ENCODE results near the gene ST7. TPM values are rescaled to one million over a fixed set of nuclear protein-coding genes. Genes with fewer than 3 reads are reported as not detected.

Gene ST7
- total RNA-seq, 1 donor from 2014 or later: 8.3 TPM

DNA sequence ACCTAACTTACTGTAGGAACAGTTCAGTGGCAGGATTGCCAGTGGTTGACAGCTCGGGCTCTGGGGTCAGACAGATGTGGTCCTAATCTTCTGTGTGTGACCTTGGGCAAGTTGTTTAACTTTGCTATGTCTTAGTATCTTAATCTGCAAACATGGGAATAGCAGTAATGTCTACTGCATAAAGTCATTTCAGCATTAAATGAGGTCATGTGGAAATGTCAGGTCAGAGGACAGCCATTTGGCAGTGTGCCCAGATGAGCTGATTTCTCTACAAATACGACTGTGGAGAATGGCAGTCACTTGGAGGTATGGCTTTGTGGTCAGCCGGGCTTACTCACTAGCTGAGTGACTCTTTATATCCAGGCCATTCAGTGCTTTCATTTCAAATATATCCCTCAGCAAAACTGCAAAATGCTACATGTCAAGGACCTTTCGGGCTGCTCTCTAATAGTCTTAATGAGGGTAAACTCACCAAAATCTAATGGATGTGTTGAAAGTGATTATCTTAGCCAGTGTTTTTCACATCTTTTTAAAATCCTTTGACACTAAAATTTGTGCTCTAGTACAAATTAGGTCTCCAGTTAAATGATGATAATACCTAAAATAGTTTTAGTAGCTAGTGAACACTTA, 171.4 kb downstream of the ST7 start:
- Mint-ChIP-seq H3K4me1 (no peaks in the 10 kb centered on the region), H3K27ac (no peak overlapping the region), H3K9me3 (no peaks in the 10 kb centered on the region), H3K4me3 (no peak overlapping the region), H3K27me3 (no peaks in the 10 kb centered on the region), H3K36me3 (ENCODE audit: low read depth) (no peaks in the 10 kb centered on the region)
- DNase-seq (no peak), ATAC-seq (ENCODE audit: low read depth) (no peak)
- TF ChIP-seq, protein P1, sequence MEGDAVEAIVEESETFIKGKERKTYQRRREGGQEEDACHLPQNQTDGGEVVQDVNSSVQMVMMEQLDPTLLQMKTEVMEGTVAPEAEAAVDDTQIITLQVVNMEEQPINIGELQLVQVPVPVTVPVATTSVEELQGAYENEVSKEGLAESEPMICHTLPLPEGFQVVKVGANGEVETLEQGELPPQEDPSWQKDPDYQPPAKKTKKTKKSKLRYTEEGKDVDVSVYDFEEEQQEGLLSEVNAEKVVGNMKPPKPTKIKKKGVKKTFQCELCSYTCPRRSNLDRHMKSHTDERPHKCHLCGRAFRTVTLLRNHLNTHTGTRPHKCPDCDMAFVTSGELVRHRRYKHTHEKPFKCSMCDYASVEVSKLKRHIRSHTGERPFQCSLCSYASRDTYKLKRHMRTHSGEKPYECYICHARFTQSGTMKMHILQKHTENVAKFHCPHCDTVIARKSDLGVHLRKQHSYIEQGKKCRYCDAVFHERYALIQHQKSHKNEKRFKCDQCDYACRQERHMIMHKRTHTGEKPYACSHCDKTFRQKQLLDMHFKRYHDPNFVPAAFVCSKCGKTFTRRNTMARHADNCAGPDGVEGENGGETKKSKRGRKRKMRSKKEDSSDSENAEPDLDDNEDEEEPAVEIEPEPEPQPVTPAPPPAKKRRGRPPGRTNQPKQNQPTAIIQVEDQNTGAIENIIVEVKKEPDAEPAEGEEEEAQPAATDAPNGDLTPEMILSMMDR (IDR thresholded peaks at IDR 0.05): no peak
- CTCF ChIA-PET: interaction anchor here (1.2 to 13.2 kb wide), 3 partner anchors 138 to 195 kb away, joined by 4 to 225 read pairs (median 73); no protein-coding TSS in a partner anchor
- POLR2A ChIA-PET: no interaction called here
- intact Hi-C loops (cut with micrococcal nuclease): loop anchor here (10.0 kb wide), 1 partner anchor 530 kb away; no protein-coding TSS in a partner anchor

DNA sequence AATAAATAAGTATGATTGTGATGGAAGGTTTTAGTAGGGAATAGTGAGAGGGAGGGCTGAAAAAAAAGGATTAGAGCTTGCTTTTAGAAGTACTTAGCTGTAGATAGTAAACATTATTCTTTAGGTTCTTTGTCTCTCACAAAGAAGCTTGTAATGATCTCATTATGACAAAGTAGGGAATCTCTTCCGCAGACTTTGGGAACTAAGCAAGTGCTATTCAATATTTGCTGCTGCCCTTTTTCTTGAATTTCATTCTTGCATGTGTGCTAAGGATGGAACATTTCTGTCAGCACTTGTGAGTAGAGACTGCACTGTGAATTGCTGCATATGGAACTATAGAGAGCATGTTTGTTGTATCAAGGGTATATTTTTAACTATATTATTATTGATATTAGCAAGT, 173.4 kb downstream of the ST7 start:
- TF ChIP-seq, protein P1 (IDR thresholded peaks at IDR 0.05): no peak
- no peak overlapping the region for H3K4me3 Mint-ChIP-seq
- H3K27ac Mint-ChIP-seq: no peak overlapping the region
- DNase-seq: no peak
- no peaks in the 10 kb centered on the region for H3K27me3 Mint-ChIP-seq
- CTCF ChIA-PET: interaction anchor here (1.1 to 13.2 kb wide), 9 partner anchors 8 to 202 kb away, joined by 3 to 225 read pairs (median 6); partner anchors contain the start of gene ST7
- intact Hi-C loops (cut with micrococcal nuclease): loop anchor here (1.0 to 10.0 kb wide), 4 partner anchors 141 to 954 kb away; no protein-coding TSS in a partner anchor
- no peaks in the 10 kb centered on the region for H3K4me1 Mint-ChIP-seq
- peaks cover 1% of the 10 kb centered on the region for H3K36me3 Mint-ChIP-seq (ENCODE audit: low read depth)
- POLR2A ChIA-PET: no interaction called here
- ATAC-seq (ENCODE audit: low read depth): no peak
- no peaks in the 10 kb centered on the region for H3K9me3 Mint-ChIP-seq

DNA sequence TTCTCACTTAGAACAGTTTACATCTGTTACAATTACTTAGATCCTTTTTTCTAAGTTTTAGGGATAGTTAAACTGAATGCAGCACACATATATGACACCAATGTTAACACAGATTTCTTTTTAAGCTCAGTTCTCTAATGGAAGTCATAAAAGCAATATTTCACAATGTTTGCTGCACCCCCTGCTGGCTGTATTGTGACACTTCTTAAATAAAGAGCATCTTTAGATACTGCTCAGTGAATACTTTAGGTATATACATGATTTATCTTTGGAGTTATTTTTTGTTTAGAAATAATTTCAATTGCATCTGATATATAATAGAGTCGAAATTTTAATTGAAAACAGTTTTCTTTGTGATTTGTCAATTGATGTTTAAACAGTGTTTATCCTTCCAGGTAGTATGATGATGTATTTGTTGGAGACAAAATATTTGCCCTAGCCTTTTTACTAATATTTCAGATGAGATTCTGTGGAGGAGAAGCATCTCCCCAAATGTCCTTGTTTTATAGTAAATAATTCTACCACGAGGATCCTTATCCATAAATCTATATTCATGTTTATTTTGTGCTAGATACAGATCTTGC, 174.4 kb downstream of the ST7 start:
- H3K27me3 Mint-ChIP-seq: no peaks in the 10 kb centered on the region
- H3K4me1 Mint-ChIP-seq: no peaks in the 10 kb centered on the region
- CTCF ChIA-PET: interaction anchor here (0.7 to 13.2 kb wide), 19 partner anchors 13 to 207 kb away, joined by 3 to 225 read pairs (median 3); partner anchors contain the start of gene ST7
- no peak overlapping the region for H3K4me3 Mint-ChIP-seq
- intact Hi-C loops (cut with micrococcal nuclease): loop anchor here (1.0 to 10.0 kb wide), 4 partner anchors 142 to 955 kb away; no protein-coding TSS in a partner anchor
- ATAC-seq (ENCODE audit: low read depth) (peak; percentile 40), DNase-seq (no peak)
- TF ChIP-seq, protein P1 (IDR thresholded peaks at IDR 0.05): no peak
- no peaks in the 10 kb centered on the region for H3K9me3 Mint-ChIP-seq
- H3K36me3 Mint-ChIP-seq (ENCODE audit: low read depth): peaks cover 3% of the 10 kb centered on the region
- POLR2A ChIA-PET: no interaction called here
- no peak overlapping the region for H3K27ac Mint-ChIP-seq

DNA sequence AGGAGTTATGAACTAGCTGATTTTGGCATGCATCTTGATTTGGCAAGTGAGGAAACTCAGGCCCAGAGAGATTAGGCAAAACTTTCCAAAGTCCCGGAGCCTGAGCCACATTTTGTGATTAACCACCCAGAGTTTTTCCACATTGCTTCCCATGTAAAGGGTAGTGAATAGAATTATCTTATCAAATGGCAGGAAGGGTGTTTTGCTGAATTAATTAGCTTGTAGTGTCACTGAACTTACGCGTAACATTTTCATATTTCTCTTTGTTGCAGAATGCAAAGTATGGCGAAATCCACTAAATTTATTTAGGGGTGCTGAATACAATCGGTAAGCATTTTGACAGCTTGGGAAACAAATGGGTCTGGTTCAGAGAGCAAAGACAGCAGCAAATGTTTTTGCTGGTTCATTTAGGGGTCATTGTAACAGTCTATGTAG, 176.2 kb downstream of the ST7 start:
- ATAC-seq (ENCODE audit: low read depth) (no peak), DNase-seq (no peak)
- ChIA-PET POLR2A (no interaction called here), CTCF (interaction anchor here (1.2 to 1.8 kb wide), 3 partner anchors 8 to 144 kb away, joined by 4 to 6 read pairs (median 5); no protein-coding TSS in a partner anchor)
- Mint-ChIP-seq H3K27ac (no peak overlapping the region), H3K9me3 (no peaks in the 10 kb centered on the region), H3K4me1 (no peaks in the 10 kb centered on the region), H3K27me3 (no peaks in the 10 kb centered on the region), H3K36me3 (ENCODE audit: low read depth) (peaks cover 5% of the 10 kb centered on the region), H3K4me3 (no peak overlapping the region)
- TF ChIP-seq, protein P1 (IDR thresholded peaks at IDR 0.05): no peak
- intact Hi-C loops (cut with micrococcal nuclease): loop anchor here (10.0 kb wide), 1 partner anchor 535 kb away; no protein-coding TSS in a partner anchor

DNA sequence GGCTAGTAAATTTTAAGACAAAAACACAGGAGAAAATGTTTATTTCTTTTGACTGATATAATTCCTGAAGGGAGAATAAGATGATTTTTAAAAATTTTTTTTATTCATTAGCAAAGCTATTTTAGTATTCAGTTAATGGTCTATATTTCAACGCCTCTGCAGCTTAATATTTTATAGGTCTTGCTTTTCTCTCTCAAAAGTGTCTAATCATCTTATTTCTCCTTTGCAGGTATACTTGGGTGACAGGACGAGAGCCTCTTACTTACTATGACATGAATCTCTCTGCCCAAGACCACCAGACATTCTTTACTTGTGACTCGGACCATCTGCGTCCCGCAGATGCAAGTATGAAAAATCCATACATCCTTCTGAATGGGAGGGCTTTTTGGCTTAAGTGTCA, 177.0 kb downstream of the ST7 start:
- intact Hi-C loops (cut with micrococcal nuclease): no loop called here
- no peaks in the 10 kb centered on the region for H3K9me3 Mint-ChIP-seq
- H3K4me3 Mint-ChIP-seq: no peak overlapping the region
- H3K27me3 Mint-ChIP-seq: no peaks in the 10 kb centered on the region
- no peak for ATAC-seq (ENCODE audit: low read depth)
- TF ChIP-seq, protein P1 (IDR thresholded peaks at IDR 0.05): no peak
- H3K36me3 Mint-ChIP-seq (ENCODE audit: low read depth): peaks cover 5% of the 10 kb centered on the region
- DNase-seq: no peak
- ChIA-PET CTCF (interaction anchor here (1.2 to 1.8 kb wide), 3 partner anchors 8 to 145 kb away, joined by 4 to 6 read pairs (median 5); no protein-coding TSS in a partner anchor), POLR2A (no interaction called here)
- H3K27ac Mint-ChIP-seq: no peak overlapping the region
- H3K4me1 Mint-ChIP-seq: no peaks in the 10 kb centered on the region
